K562 (cell line): ENCODE data around the gene FKBP1B. TPM values are rescaled to one million over a fixed set of nuclear protein-coding genes. Genes with fewer than 3 reads are reported as not detected.
A peak's percentile ranks its signal among the peaks of the same experiment; 100 is the strongest.

ENCODE experiments used
- RBFOX2 ChIP-seq: fragments of 200-400 bp; formaldehyde crosslinking; IDR thresholded peaks from 2 replicates; pipeline ENCODE4 v1.6.1; 2017; ENCODE audit warnings: low read depth, mild to moderate bottlenecking, low read length, moderate library complexity
- ZNF23 ChIP-seq: fragments of 250-450 bp; sonication (Bioruptor Pico); IDR thresholded peaks from 2 replicates; pipeline ENCODE4 v1.4.0; 2020; ENCODE audit warnings: mild to moderate bottlenecking
- ZNF324 ChIP-seq: fragments of 250-450 bp; sonication (Bioruptor Pico); IDR thresholded peaks from 2 replicates; pipeline ENCODE4 v1.4.0; 2020; ENCODE audit warnings: mild to moderate bottlenecking
- polyA plus RNA-seq, 8 experiments: library from polyadenylated mRNA; depleted of rRNA in 4 of 8; stranded (reverse) in 5 of 8; unstranded in 3 of 8; fragments of >200 nt; fragmentation: Nextera tagmentation in 2 of 8; fragmentation: Illumina TruSeq in 1 of 8; extraction: Ambion mirVana in 2 of 8; extraction: Trizol in 1 of 8; gene quantifications; 2 replicates each; pipeline versions ENCODE4 v1.2.1 to v1.2.3, GENCODE V29; 2011 to 2014; ENCODE audit warnings: inconsistent platforms in 1 of 8, missing spikeins in 1 of 8
- total RNA-seq, 7 experiments: library from RNA; depleted of rRNA in 6 of 7; stranded (reverse); fragments of >200 nt in 6 of 7; fragmentation: Illumina TruSeq in 2 of 7; extraction: Trizol in 2 of 7; gene quantifications; 2 replicates each; pipeline versions ENCODE4 v1.2.1 to v1.2.3, GENCODE V29; 2011 to 2021; ENCODE audit warnings: low replicate concordance in 1 of 7
- TF ChIP-seq, protein P1 (sequence below): fragments of 200-600 bp; sonication (generic); IDR thresholded peaks from one replicate; pipeline ENCODE4 v1.6.1; 2012; ENCODE audit warnings: mild to moderate bottlenecking, low read depth, low read length, inconsistent platforms
- TF ChIP-seq, protein P2 (sequence below), 2 experiments: fragments of 450-650 bp in 1 of 2; sonication (generic) in 1 of 2; formaldehyde crosslinking in 1 of 2; IDR thresholded peaks; 2 replicates each; pipeline versions ENCODE4 v1.7.1 to v1.9.0; 2016 to 2022; ENCODE audit warnings: inconsistent platforms in 1 of 2, mild to moderate bottlenecking in 1 of 2, missing genetic modification reagents in 1 of 2

Gene FKBP1B
- total and polyA plus RNA-seq, 9 of the 15 experiments (the other 6 are each of a cell fraction or from before 2014, with no cell fraction given), result 0.58 to 9.4 (median 1.6) TPM

DNA sequence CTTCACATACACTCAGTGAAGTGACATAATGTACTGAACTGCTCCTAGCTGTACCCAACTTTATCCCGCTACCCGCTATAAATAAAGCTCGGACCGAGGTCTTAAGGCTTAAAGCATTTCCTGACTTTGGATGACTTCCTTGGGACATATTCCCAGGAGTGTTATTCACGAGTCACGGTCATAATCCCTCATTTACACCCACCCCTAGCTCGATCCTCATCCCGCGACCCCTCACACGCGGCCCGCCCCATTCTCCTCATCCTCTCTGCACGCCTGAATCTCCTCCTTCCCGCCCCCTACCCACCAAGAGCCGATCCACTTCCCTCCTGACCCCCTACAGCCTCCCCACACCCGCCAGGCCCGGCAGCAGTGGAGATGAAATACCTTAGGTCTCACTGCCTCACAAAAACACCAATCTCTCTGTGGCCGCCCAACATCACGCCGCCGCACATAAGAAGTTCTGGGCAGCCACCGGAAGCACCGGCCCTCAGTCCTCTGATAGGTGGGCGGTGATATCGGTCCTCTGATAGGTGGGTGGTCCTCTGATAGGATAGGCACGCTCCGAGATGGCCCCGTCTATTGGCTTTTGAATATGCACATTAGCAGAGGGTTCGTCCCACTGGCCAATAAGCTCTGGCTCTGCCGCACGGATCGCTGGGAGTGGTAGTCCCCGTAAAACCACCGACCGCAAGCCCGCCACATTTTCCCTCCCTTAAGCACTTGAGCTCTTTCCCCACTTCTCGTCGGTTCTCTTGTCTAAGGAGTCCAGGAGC is 2.4 kb upstream of the FKBP1B start, which contains the start of gene WDCP (continued):
- TF ChIP-seq, protein P1, sequence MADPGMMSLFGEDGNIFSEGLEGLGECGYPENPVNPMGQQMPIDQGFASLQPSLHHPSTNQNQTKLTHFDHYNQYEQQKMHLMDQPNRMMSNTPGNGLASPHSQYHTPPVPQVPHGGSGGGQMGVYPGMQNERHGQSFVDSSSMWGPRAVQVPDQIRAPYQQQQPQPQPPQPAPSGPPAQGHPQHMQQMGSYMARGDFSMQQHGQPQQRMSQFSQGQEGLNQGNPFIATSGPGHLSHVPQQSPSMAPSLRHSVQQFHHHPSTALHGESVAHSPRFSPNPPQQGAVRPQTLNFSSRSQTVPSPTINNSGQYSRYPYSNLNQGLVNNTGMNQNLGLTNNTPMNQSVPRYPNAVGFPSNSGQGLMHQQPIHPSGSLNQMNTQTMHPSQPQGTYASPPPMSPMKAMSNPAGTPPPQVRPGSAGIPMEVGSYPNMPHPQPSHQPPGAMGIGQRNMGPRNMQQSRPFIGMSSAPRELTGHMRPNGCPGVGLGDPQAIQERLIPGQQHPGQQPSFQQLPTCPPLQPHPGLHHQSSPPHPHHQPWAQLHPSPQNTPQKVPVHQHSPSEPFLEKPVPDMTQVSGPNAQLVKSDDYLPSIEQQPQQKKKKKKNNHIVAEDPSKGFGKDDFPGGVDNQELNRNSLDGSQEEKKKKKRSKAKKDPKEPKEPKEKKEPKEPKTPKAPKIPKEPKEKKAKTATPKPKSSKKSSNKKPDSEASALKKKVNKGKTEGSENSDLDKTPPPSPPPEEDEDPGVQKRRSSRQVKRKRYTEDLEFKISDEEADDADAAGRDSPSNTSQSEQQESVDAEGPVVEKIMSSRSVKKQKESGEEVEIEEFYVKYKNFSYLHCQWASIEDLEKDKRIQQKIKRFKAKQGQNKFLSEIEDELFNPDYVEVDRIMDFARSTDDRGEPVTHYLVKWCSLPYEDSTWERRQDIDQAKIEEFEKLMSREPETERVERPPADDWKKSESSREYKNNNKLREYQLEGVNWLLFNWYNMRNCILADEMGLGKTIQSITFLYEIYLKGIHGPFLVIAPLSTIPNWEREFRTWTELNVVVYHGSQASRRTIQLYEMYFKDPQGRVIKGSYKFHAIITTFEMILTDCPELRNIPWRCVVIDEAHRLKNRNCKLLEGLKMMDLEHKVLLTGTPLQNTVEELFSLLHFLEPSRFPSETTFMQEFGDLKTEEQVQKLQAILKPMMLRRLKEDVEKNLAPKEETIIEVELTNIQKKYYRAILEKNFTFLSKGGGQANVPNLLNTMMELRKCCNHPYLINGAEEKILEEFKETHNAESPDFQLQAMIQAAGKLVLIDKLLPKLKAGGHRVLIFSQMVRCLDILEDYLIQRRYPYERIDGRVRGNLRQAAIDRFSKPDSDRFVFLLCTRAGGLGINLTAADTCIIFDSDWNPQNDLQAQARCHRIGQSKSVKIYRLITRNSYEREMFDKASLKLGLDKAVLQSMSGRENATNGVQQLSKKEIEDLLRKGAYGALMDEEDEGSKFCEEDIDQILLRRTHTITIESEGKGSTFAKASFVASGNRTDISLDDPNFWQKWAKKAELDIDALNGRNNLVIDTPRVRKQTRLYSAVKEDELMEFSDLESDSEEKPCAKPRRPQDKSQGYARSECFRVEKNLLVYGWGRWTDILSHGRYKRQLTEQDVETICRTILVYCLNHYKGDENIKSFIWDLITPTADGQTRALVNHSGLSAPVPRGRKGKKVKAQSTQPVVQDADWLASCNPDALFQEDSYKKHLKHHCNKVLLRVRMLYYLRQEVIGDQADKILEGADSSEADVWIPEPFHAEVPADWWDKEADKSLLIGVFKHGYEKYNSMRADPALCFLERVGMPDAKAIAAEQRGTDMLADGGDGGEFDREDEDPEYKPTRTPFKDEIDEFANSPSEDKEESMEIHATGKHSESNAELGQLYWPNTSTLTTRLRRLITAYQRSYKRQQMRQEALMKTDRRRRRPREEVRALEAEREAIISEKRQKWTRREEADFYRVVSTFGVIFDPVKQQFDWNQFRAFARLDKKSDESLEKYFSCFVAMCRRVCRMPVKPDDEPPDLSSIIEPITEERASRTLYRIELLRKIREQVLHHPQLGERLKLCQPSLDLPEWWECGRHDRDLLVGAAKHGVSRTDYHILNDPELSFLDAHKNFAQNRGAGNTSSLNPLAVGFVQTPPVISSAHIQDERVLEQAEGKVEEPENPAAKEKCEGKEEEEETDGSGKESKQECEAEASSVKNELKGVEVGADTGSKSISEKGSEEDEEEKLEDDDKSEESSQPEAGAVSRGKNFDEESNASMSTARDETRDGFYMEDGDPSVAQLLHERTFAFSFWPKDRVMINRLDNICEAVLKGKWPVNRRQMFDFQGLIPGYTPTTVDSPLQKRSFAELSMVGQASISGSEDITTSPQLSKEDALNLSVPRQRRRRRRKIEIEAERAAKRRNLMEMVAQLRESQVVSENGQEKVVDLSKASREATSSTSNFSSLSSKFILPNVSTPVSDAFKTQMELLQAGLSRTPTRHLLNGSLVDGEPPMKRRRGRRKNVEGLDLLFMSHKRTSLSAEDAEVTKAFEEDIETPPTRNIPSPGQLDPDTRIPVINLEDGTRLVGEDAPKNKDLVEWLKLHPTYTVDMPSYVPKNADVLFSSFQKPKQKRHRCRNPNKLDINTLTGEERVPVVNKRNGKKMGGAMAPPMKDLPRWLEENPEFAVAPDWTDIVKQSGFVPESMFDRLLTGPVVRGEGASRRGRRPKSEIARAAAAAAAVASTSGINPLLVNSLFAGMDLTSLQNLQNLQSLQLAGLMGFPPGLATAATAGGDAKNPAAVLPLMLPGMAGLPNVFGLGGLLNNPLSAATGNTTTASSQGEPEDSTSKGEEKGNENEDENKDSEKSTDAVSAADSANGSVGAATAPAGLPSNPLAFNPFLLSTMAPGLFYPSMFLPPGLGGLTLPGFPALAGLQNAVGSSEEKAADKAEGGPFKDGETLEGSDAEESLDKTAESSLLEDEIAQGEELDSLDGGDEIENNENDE, result no peak
- TF ChIP-seq ZNF23 (CRISPR knock-in tag) (no peak), RBFOX2 (peak; percentile 94), ZNF324 (CRISPR knock-in tag) (no peak)
- TF ChIP-seq, protein P2, sequence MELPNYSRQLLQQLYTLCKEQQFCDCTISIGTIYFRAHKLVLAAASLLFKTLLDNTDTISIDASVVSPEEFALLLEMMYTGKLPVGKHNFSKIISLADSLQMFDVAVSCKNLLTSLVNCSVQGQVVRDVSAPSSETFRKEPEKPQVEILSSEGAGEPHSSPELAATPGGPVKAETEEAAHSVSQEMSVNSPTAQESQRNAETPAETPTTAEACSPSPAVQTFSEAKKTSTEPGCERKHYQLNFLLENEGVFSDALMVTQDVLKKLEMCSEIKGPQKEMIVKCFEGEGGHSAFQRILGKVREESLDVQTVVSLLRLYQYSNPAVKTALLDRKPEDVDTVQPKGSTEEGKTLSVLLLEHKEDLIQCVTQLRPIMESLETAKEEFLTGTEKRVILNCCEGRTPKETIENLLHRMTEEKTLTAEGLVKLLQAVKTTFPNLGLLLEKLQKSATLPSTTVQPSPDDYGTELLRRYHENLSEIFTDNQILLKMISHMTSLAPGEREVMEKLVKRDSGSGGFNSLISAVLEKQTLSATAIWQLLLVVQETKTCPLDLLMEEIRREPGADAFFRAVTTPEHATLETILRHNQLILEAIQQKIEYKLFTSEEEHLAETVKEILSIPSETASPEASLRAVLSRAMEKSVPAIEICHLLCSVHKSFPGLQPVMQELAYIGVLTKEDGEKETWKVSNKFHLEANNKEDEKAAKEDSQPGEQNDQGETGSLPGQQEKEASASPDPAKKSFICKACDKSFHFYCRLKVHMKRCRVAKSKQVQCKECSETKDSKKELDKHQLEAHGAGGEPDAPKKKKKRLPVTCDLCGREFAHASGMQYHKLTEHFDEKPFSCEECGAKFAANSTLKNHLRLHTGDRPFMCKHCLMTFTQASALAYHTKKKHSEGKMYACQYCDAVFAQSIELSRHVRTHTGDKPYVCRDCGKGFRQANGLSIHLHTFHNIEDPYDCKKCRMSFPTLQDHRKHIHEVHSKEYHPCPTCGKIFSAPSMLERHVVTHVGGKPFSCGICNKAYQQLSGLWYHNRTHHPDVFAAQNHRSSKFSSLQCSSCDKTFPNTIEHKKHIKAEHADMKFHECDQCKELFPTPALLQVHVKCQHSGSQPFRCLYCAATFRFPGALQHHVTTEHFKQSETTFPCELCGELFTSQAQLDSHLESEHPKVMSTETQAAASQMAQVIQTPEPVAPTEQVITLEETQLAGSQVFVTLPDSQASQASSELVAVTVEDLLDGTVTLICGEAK (IDR thresholded peaks at IDR 0.05), result peak; percentile 89
- TF ChIP-seq, protein P2 (CRISPR knock-in tag; IDR thresholded peaks at IDR 0.05), result no peak
